ENCODE data around the gene SLC29A4. TPM values are rescaled to one million over a fixed set of nuclear protein-coding genes. Genes with fewer than 3 reads are reported as not detected.
A peak's percentile ranks its signal among the peaks of the same experiment; 100 is the strongest.

The SLC29A4 gene
- total RNA-seq = 0.88 and 1.1 TPM in 2 replicates

GRCh38 chr7:5282543-5283316 lies at the start of gene SLC29A4:
SLC29A4 (plus strand) TSS chr7:5282943; CDS start chr7:5287817, 4,874 bp downstream.
- H2AFZ ChIP-seq (ENCODE audit: low read length) = no peak within 1 kb of the TSS
- no peaks in the 10 kb centered on the region for H3K4me1 ChIP-seq (ENCODE audit: insufficient read depth, low read length)
- peak; percentile 88 for DNase-seq (ENCODE audit: insufficient read length, low spot score, missing footprints)
- H3K27me3 ChIP-seq (ENCODE audit: insufficient read depth, low read length) = peaks cover 3% of the 10 kb centered on the region
- H3K36me3 ChIP-seq (ENCODE audit: insufficient read depth, low read length) = no peaks in the 10 kb centered on the region
- no peaks in the 10 kb centered on the region for H3K79me2 ChIP-seq (ENCODE audit: insufficient read depth, low read length)
- no peaks in the 10 kb centered on the region for H4K20me1 ChIP-seq (ENCODE audit: insufficient read depth, low read length)
- H3K4me3 ChIP-seq (ENCODE audit: insufficient read depth, low read length) = no peak within 1 kb of the TSS
- TF ChIP-seq CTCF (IDR thresholded peaks at IDR 0.05; ENCODE audit: extremely low read depth, low read depth, low read length) = no peak
- H3K9me3 ChIP-seq (ENCODE audit: low read depth, low read length) = no peaks in the 10 kb centered on the region
- peak within 1 kb of the TSS; percentile 36 for H3K4me2 ChIP-seq (ENCODE audit: insufficient read depth, low read length)
- no peak within 1 kb of the TSS for H3K27ac ChIP-seq (ENCODE audit: low read depth, low read length)

GRCh38 chr7:5234852-5235831 lies 47.6 kb upstream of the SLC29A4 start:
- Histone ChIP-seq H3K9me3 (ENCODE audit: low read depth, low read length) (no peaks in the 10 kb centered on the region), H3K27ac (ENCODE audit: low read depth, low read length) (no peak overlapping the region), H3K27me3 (ENCODE audit: insufficient read depth, low read length) (no peaks in the 10 kb centered on the region), H4K20me1 (ENCODE audit: insufficient read depth, low read length) (peaks cover 4% of the 10 kb centered on the region), H3K4me1 (ENCODE audit: insufficient read depth, low read length) (peaks cover 4% of the 10 kb centered on the region), H3K79me2 (ENCODE audit: insufficient read depth, low read length) (no peaks in the 10 kb centered on the region), H3K36me3 (ENCODE audit: insufficient read depth, low read length) (peaks cover 27% of the 10 kb centered on the region), H3K4me3 (ENCODE audit: insufficient read depth, low read length) (no peak overlapping the region), H3K4me2 (ENCODE audit: insufficient read depth, low read length) (no peak overlapping the region), H2AFZ (ENCODE audit: low read length) (no peak overlapping the region)
- no peak for TF ChIP-seq CTCF (IDR thresholded peaks at IDR 0.05; ENCODE audit: extremely low read depth, low read depth, low read length)
- no peak for DNase-seq (ENCODE audit: insufficient read length, low spot score, missing footprints)

- H3K4me2 ChIP-seq (ENCODE audit: insufficient read depth, low read length) = peak overlapping the region; percentile 75
- no peak for TF ChIP-seq CTCF (IDR thresholded peaks at IDR 0.05; ENCODE audit: extremely low read depth, low read depth, low read length)
- DNase-seq (ENCODE audit: insufficient read length, low spot score, missing footprints) = peak; percentile 84
- H4K20me1 ChIP-seq (ENCODE audit: insufficient read depth, low read length) = no peaks in the 10 kb centered on the region
- H3K36me3 ChIP-seq (ENCODE audit: insufficient read depth, low read length) = peaks cover 5% of the 10 kb centered on the region
- H3K4me3 ChIP-seq (ENCODE audit: insufficient read depth, low read length) = peak overlapping the region; percentile 57
- peak overlapping the region; percentile 84 for H2AFZ ChIP-seq (ENCODE audit: low read length)
- H3K9me3 ChIP-seq (ENCODE audit: low read depth, low read length) = no peaks in the 10 kb centered on the region
- H3K27me3 ChIP-seq (ENCODE audit: insufficient read depth, low read length) = no peaks in the 10 kb centered on the region
- H3K27ac ChIP-seq (ENCODE audit: low read depth, low read length) = no peak overlapping the region
- H3K4me1 ChIP-seq (ENCODE audit: insufficient read depth, low read length) = peaks cover 10% of the 10 kb centered on the region
- no peaks in the 10 kb centered on the region for H3K79me2 ChIP-seq (ENCODE audit: insufficient read depth, low read length)
These were observed 45.5 kb upstream of the SLC29A4 start for GRCh38 chr7:5237286-5237685.

All from osteoblast (primary cell).